Adrenal gland (tissue), 12 donors: Measurements from ENCODE around the gene ZFYVE21. TPM values are rescaled to one million over a fixed set of nuclear protein-coding genes. Genes with fewer than 3 reads are reported as not detected.
A peak's percentile ranks its signal among the peaks of the same experiment; 100 is the strongest.

Experiments
- DNase-seq, 7 donors: peaks; one replicate each; pipeline ENCODE4 v3.0.0-alpha.2; 2019 to 2020
- H3K27ac ChIP-seq, 5 donors: fragments of 200-600 bp; sonication (generic) in 4 of 5; 1 replicate in 3 of 5; 2 replicates in 2 of 5; pipeline versions ENCODE4 v1.5.1 to v1.8.0; 2016 to 2020; ENCODE audit warnings: mild to moderate bottlenecking in 1 of 5
- H3K27me3 ChIP-seq: fragments of 200-600 bp; 2 replicates; pipeline ENCODE4 v1.8.0; 2021
- H3K36me3 ChIP-seq, 2 donors: fragments of 200-600 bp; replicated peaks in 1 of 2; 1 replicate in 1 of 2; 2 replicates in 1 of 2; pipeline versions ENCODE4 v1.5.1 to v1.8.0; 2018 to 2022
- H3K4me1 ChIP-seq, 2 donors: fragments of 200-600 bp; replicated peaks in 1 of 2; 1 replicate in 1 of 2; 2 replicates in 1 of 2; pipeline versions ENCODE4 v1.5.1 to v1.8.0; 2018 to 2021
- H3K4me3 ChIP-seq, 4 donors: fragments of 200-600 bp; sonication (generic) in 3 of 4; one replicate each; pipeline ENCODE4 v1.5.1; 2016 to 2018
- H3K9me3 ChIP-seq, 3 donors: fragments of 200-600 bp; sonication (generic) in 1 of 3; replicated peaks in 1 of 3; 1 replicate in 2 of 3; 2 replicates in 1 of 3; pipeline versions ENCODE4 v1.5.1 to v1.8.0; 2016 to 2021
- POLR2A ChIP-seq, 2 donors: fragments of 450-650 bp; IDR thresholded peaks; one replicate each; pipeline ENCODE4 v1.6.1; 2017; ENCODE audit warnings: antibody characterized with exemption in 2 of 2, mild to moderate bottlenecking in 2 of 2, moderate library complexity in 1 of 2
- WGBS, 4 donors: extraction: QIAGEN DNeasy Blood & Tissue Kit in 2 of 4; methylation state at CpG; one replicate each; pipeline versions ENCODE4 v1.1.5 to v1.1.7; 2013 to 2017; 5-methylcytosine and 5-hydroxymethylcytosine counted together
- intact Hi-C, 2 donors: fragments of 100-400 bp; cut with DNase I; formaldehyde crosslinking; loops; one replicate each; pipeline versions ENCODE4 v1.14.1 to v1.15.0; 2022 to 2023
- polyA plus RNA-seq, 3 donors: library from polyadenylated mRNA; stranded (reverse); fragments of 200-250 nt in 2 of 3; fragments of 350-450 nt in 1 of 3; fragmentation: Illumina TruSeq in 1 of 3; extraction: RNeasy Lipid Tissue Mini Kit (QIAGEN cat#74804) in 1 of 3; gene quantifications; one replicate each; pipeline ENCODE4 v1.2.3, GENCODE V29; 2013 to 2014
- total RNA-seq, 9 donors: library from RNA; depleted of rRNA in 4 of 9; stranded (reverse); fragments of >200 nt in 4 of 9; fragments of 120-200 nt in 1 of 9; fragmentation: NEBNext Ultra II Directional in 1 of 9; extraction: Animal tissue kit (Norgen Biotek cat#: 25700) in 1 of 9; gene quantifications; one replicate each; pipeline versions ENCODE4 v1.1.0 to v1.2.4, GENCODE V29; 2013 to 2023
- TF ChIP-seq, protein P1 (sequence below), 6 experiments: fragments of 450-650 bp in 4 of 6; fragments of 200-600 bp in 2 of 6; sonication (generic) in 1 of 6; IDR thresholded peaks; 1 replicate in 5 of 6; 2 replicates in 1 of 6; pipeline versions ENCODE4 v1.5.1 to v1.8.0; 2016 to 2021; ENCODE audit warnings: antibody characterized with exemption in 6 of 6, mild to moderate bottlenecking in 2 of 6, moderate library complexity in 1 of 6
- donor health status: healthy with polysubstance abuse.
- donor health status: Bipolar disorder and iron deficiency.
- donor health status: DM: yes; HTN: yes; CAD: no.
- donor health status: DM: no; HTN: no; CAD: no.
- donor health status: DM: no; HTN: no; CAD: no.
- donor health status: DM: yes; HTN: yes; CAD: no.

ZFYVE21 gene
- total and polyA plus RNA-seq, 12 donors = 20.9 to 71.4 (median 41.2) TPM

GRCh38 chr14:103725739-103726395 is 10.3 kb downstream of the ZFYVE21 start:
- peaks cover 18 to 31% of the 10 kb centered on the region in 2 donors for H3K4me1 ChIP-seq
- H3K27ac ChIP-seq = no peak overlapping the region
- H3K36me3 ChIP-seq = peaks cover 0 to 29% of the 10 kb centered on the region in 2 donors
- intact Hi-C loops = no loop called here
- H3K27me3 ChIP-seq = no peaks in the 10 kb centered on the region
- peak in 1 of 7 donors; percentile 12 for DNase-seq
- H3K4me3 ChIP-seq = no peak overlapping the region
- H3K9me3 ChIP-seq = no peaks in the 10 kb centered on the region
- WGBS, 4 donors = 92 to 96% (median 96%) methylated on average over 16 of the region's 16 CpGs
- TF ChIP-seq, protein P1, sequence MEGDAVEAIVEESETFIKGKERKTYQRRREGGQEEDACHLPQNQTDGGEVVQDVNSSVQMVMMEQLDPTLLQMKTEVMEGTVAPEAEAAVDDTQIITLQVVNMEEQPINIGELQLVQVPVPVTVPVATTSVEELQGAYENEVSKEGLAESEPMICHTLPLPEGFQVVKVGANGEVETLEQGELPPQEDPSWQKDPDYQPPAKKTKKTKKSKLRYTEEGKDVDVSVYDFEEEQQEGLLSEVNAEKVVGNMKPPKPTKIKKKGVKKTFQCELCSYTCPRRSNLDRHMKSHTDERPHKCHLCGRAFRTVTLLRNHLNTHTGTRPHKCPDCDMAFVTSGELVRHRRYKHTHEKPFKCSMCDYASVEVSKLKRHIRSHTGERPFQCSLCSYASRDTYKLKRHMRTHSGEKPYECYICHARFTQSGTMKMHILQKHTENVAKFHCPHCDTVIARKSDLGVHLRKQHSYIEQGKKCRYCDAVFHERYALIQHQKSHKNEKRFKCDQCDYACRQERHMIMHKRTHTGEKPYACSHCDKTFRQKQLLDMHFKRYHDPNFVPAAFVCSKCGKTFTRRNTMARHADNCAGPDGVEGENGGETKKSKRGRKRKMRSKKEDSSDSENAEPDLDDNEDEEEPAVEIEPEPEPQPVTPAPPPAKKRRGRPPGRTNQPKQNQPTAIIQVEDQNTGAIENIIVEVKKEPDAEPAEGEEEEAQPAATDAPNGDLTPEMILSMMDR (IDR thresholded peaks at IDR 0.05) = no peak
- no peak for TF ChIP-seq POLR2A (IDR thresholded peaks at IDR 0.05)

DNA sequence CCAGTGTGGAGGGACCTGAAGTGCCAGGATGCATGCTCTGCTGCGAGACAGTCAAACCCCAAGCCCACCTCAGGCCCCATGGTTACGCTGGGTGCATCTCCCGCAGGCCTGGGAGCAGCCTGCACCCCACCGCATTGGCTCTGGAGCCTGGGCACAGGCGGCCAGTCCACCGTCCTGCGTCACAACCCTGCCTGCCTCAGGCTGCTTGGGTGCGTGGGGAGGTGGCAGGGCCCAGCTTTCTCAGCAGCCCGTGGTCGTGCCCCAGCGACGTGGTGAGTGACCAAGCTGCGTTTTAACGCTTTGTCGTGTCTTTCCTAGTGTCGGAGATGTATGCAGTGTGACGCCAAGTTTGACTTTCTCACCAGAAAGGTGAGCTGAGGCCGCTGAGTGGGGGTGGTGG is 10.9 kb downstream of the ZFYVE21 start:
- Histone ChIP-seq H3K36me3 (peaks cover 0 to 29% of the 10 kb centered on the region in 2 donors), H3K4me3 (no peak overlapping the region), H3K9me3 (no peaks in the 10 kb centered on the region), H3K27ac (no peak overlapping the region), H3K27me3 (no peaks in the 10 kb centered on the region), H3K4me1 (peaks cover 18 to 31% of the 10 kb centered on the region in 2 donors)
- peak in 1 of 7 donors; percentile 13 for DNase-seq
- TF ChIP-seq, protein P1 (IDR thresholded peaks at IDR 0.05) = no peak
- no peak for TF ChIP-seq POLR2A (IDR thresholded peaks at IDR 0.05)
- intact Hi-C loops = no loop called here
- WGBS, 4 donors = 96 to 99% (median 98%) methylated on average over 9 to 18 of the region's 18 CpGs

- WGBS, 4 donors = 86 to 92% (median 88%) methylated on average over 26 to 53 of the region's 53 CpGs
- no peaks in the 10 kb centered on the region for H3K27me3 ChIP-seq
- TF ChIP-seq, protein P1 (IDR thresholded peaks at IDR 0.05) = no peak
- no peak for TF ChIP-seq POLR2A (IDR thresholded peaks at IDR 0.05)
- H3K9me3 ChIP-seq = no peaks in the 10 kb centered on the region
- H3K4me3 ChIP-seq = no peak overlapping the region
- peaks cover 0 to 37% of the 10 kb centered on the region in 2 donors for H3K36me3 ChIP-seq
- intact Hi-C loops = no loop called here
- DNase-seq = no peak
- H3K4me1 ChIP-seq = peaks cover 18 to 31% of the 10 kb centered on the region in 2 donors
- no peak overlapping the region for H3K27ac ChIP-seq
Measured at GRCh38 chr14:103727313-103727980, 11.8 kb downstream of the ZFYVE21 start.

- DNase-seq = no peak
- TF ChIP-seq, protein P1 (IDR thresholded peaks at IDR 0.05) = no peak
- TF ChIP-seq POLR2A (IDR thresholded peaks at IDR 0.05) = no peak
- WGBS, 4 donors = 92 to 100% (median 96%) methylated on average over 9 to 19 of the region's 19 CpGs
- H3K9me3 ChIP-seq = no peaks in the 10 kb centered on the region
- intact Hi-C loops = no loop called here
- H3K36me3 ChIP-seq = peaks cover 0 to 42% of the 10 kb centered on the region in 2 donors
- H3K4me3 ChIP-seq = no peak overlapping the region
- H3K27me3 ChIP-seq = no peaks in the 10 kb centered on the region
- peaks cover 18 to 31% of the 10 kb centered on the region in 2 donors for H3K4me1 ChIP-seq
- no peak overlapping the region for H3K27ac ChIP-seq
Measured at GRCh38 chr14:103728141-103728540, 12.5 kb downstream of the ZFYVE21 start.
